Endodermal cell (in vitro differentiated cells): Measurements from ENCODE around the gene OMP. TPM values are rescaled to one million over a fixed set of nuclear protein-coding genes. Genes with fewer than 3 reads are reported as not detected.

Experiments used
- DNase-seq: peaks from one replicate; pipeline ENCODE4 v3.0.0-alpha.2; 2017
- H3K27ac ChIP-seq: 2 replicates; pipeline ENCODE4 v1.5.1; 2013; ENCODE audit warnings: mild to moderate bottlenecking, low read depth, low read length, moderate library complexity
- H3K27me3 ChIP-seq: 2 replicates; pipeline ENCODE4 v1.6.1; 2013; ENCODE audit warnings: mild to moderate bottlenecking, low read length, moderate library complexity; ENCODE audit not compliant: insufficient read depth, control insufficient read depth, poor library complexity, severe bottlenecking
- H3K36me3 ChIP-seq: 2 replicates; pipeline ENCODE4 v1.7.0; 2013; ENCODE audit warnings: mild to moderate bottlenecking, low read length, moderate library complexity; ENCODE audit not compliant: control insufficient read depth, insufficient read depth
- H3K4me1 ChIP-seq: one replicate; pipeline ENCODE4 v1.7.0; 2013; ENCODE audit warnings: low read length; ENCODE audit not compliant: control insufficient read depth, insufficient read depth
- H3K4me3 ChIP-seq: 2 replicates; pipeline ENCODE4 v1.5.1; 2013; ENCODE audit warnings: mild to moderate bottlenecking, low read length, moderate library complexity
- H3K9ac ChIP-seq: 2 replicates; pipeline ENCODE4 v1.6.1; 2013; ENCODE audit warnings: mild to moderate bottlenecking, low read length, moderate library complexity; ENCODE audit not compliant: poor library complexity, severe bottlenecking; ENCODE audit errors: extremely low read depth
- H3K9me3 ChIP-seq: 2 replicates; pipeline ENCODE4 v1.6.1; 2013; ENCODE audit warnings: mild to moderate bottlenecking, low read length, moderate library complexity; ENCODE audit not compliant: control insufficient read depth
- H3K27ac Mint-ChIP-seq: 2 replicates; pipeline ENCODE4 v1.8.0; 2020; ENCODE audit warnings: mixed read lengths
- H3K27me3 Mint-ChIP-seq: 2 replicates; pipeline ENCODE4 v1.8.0; 2021; ENCODE audit warnings: mild to moderate bottlenecking, mixed read lengths; ENCODE audit not compliant: insufficient read depth
- H3K36me3 Mint-ChIP-seq: 2 replicates; pipeline ENCODE4 v1.8.0; 2020; ENCODE audit warnings: low read depth, mixed read lengths
- H3K4me1 Mint-ChIP-seq: 2 replicates; pipeline ENCODE4 v1.8.0; 2020; ENCODE audit warnings: mixed read lengths
- H3K4me3 Mint-ChIP-seq: 2 replicates; pipeline ENCODE4 v1.8.0; 2020; ENCODE audit warnings: mild to moderate bottlenecking, moderate library complexity, mixed read lengths
- H3K9me3 Mint-ChIP-seq: 2 replicates; pipeline ENCODE4 v1.8.0; 2020; ENCODE audit warnings: mild to moderate bottlenecking, mixed read lengths
- CTCF ChIP-seq: fragments of 200-600 bp; sonication (generic); conservative IDR thresholded peaks from 2 replicates; pipeline ENCODE4 v1.5.0; 2021; ENCODE audit warnings: antibody characterized with exemption, mild to moderate bottlenecking
- WGBS, 2 experiments: methylation state at CpG; one replicate each; pipeline versions ENCODE4 v1.1.5 to v1.1.7; 2013; ENCODE audit warnings: missing lambda C conversion rate in 2 of 2, mixed read lengths in 1 of 2; ENCODE audit not compliant: insufficient coverage in 1 of 2, insufficient read length in 1 of 2; 5-methylcytosine and 5-hydroxymethylcytosine counted together
- total RNA-seq, 2 donors: library from RNA; stranded (reverse); fragmentation: NEBNext Ultra II Directional in 1 of 2; extraction: Animal tissue kit (Norgen Biotek cat#: 25700) in 1 of 2; gene quantifications; 2 replicates in 1 of 2; 3 replicates in 1 of 2; pipeline ENCODE4 v1.2.1, GENCODE V29; 2021

OMP gene
- total RNA-seq, 2 donors from 2014 or later = 1.6 to 1.7 TPM

GRCh38 chr11:77118086-77118485 is 15.4 kb downstream of the OMP start:
- H3K9ac ChIP-seq = no peak overlapping the region
- peaks cover 5% of the 10 kb centered on the region for H3K36me3 ChIP-seq
- H3K27me3 ChIP-seq = no peaks in the 10 kb centered on the region
- H3K27ac ChIP-seq = no peak overlapping the region
- TF ChIP-seq CTCF = no peak
- H3K9me3 Mint-ChIP-seq = no peaks in the 10 kb centered on the region
- H3K9me3 ChIP-seq = no peaks in the 10 kb centered on the region
- no peak overlapping the region for H3K27ac Mint-ChIP-seq
- 94 to 100% methylated on average over 7 to 17 of the region's 17 CpGs for WGBS, 2 experiments
- peaks cover 2% of the 10 kb centered on the region for H3K36me3 Mint-ChIP-seq
- H3K4me3 ChIP-seq = no peak overlapping the region
- no peaks in the 10 kb centered on the region for H3K4me1 ChIP-seq
- H3K4me3 Mint-ChIP-seq = no peak overlapping the region
- H3K27me3 Mint-ChIP-seq = no peaks in the 10 kb centered on the region
- H3K4me1 Mint-ChIP-seq = peaks cover 4% of the 10 kb centered on the region
- no peak for DNase-seq

GRCh38 chr11:77118971-77119370 is 16.3 kb downstream of the OMP start:
- Mint-ChIP-seq H3K4me3 (no peak overlapping the region), H3K27ac (no peak overlapping the region), H3K4me1 (no peaks in the 10 kb centered on the region), H3K36me3 (peaks cover 7% of the 10 kb centered on the region), H3K9me3 (no peaks in the 10 kb centered on the region), H3K27me3 (no peaks in the 10 kb centered on the region)
- no peak overlapping the region for H3K4me3 ChIP-seq
- no peak for TF ChIP-seq CTCF
- no peaks in the 10 kb centered on the region for H3K4me1 ChIP-seq
- no peak for DNase-seq
- peaks cover 5% of the 10 kb centered on the region for H3K36me3 ChIP-seq
- H3K9ac ChIP-seq = no peak overlapping the region
- no peak overlapping the region for H3K27ac ChIP-seq
- no peaks in the 10 kb centered on the region for H3K27me3 ChIP-seq
- H3K9me3 ChIP-seq = no peaks in the 10 kb centered on the region
- WGBS, 2 experiments = 90 to 93% methylated on average over 6 to 12 of the region's 12 CpGs

GRCh38 chr11:77119531-77119936 is 16.9 kb downstream of the OMP start:
- 94% methylated on average over 7 to 9 of the region's 9 CpGs for WGBS, 2 experiments
- H3K27me3 Mint-ChIP-seq = no peaks in the 10 kb centered on the region
- no peak for DNase-seq
- peaks cover 9% of the 10 kb centered on the region for H3K36me3 Mint-ChIP-seq
- no peaks in the 10 kb centered on the region for H3K9me3 Mint-ChIP-seq
- Histone ChIP-seq H3K27me3 (no peaks in the 10 kb centered on the region), H3K9me3 (no peaks in the 10 kb centered on the region), H3K4me1 (no peaks in the 10 kb centered on the region), H3K27ac (no peak overlapping the region), H3K9ac (no peak overlapping the region), H3K4me3 (no peak overlapping the region), H3K36me3 (peaks cover under 1% of the 10 kb centered on the region)
- no peak overlapping the region for H3K4me3 Mint-ChIP-seq
- H3K27ac Mint-ChIP-seq = no peak overlapping the region
- TF ChIP-seq CTCF = no peak
- H3K4me1 Mint-ChIP-seq = no peaks in the 10 kb centered on the region
